HEK293 (cell line): ENCODE data around the gene DNAJB7.

Experiments
- CTCF ChIA-PET: fragments of 350-600 bp; formaldehyde crosslinking; extraction: SDS; loops from one replicate; lab custom pipeline; 2021; ENCODE audit warnings: antibody characterized with exemption; lab: Yijun Ruan, JAX
- POLR2A ChIA-PET: fragments of 300-600 bp; formaldehyde crosslinking; extraction: SDS; loops from one replicate; lab custom pipeline; 2020; ENCODE audit warnings: antibody characterized with exemption, inconsistent platforms; lab: Yijun Ruan, JAX
- H3K27ac ChIP-seq: fragments of 200-500 bp; sonication (Bioruptor generic); 2 replicates; pipeline ENCODE4 v1.5.1; 2014; ENCODE audit warnings: low read depth, low read length, control low read depth, inconsistent platforms; ENCODE audit errors: extremely low read depth
- H3K36me3 ChIP-seq, 2 experiments: fragments of 200-500 bp in 1 of 2; sonication (Bioruptor generic) in 1 of 2; 1 replicate in 1 of 2; 2 replicates in 1 of 2; pipeline ENCODE4 v1.5.1; 2014 to 2017; ENCODE audit warnings: inconsistent platforms in 2 of 2, low read length in 2 of 2; ENCODE audit not compliant: control insufficient read depth in 2 of 2, insufficient read depth in 1 of 2
- H3K4me1 ChIP-seq: fragments of 200-500 bp; sonication (Bioruptor generic); 2 replicates; pipeline ENCODE4 v1.5.1; 2014; ENCODE audit warnings: mild to moderate bottlenecking, low read length, inconsistent platforms; ENCODE audit not compliant: control insufficient read depth, insufficient read depth
- H3K4me3 ChIP-seq: 2 replicates; pipeline ENCODE4 v1.5.1; 2011; ENCODE audit warnings: low read depth, mild to moderate bottlenecking, control low read depth, low read length, moderate library complexity
- H3K9me3 ChIP-seq: fragments of 200-500 bp; sonication (Bioruptor generic); 2 replicates; pipeline ENCODE4 v1.5.1; 2014; ENCODE audit warnings: low read depth, low read length, inconsistent platforms; ENCODE audit not compliant: control insufficient read depth, insufficient read depth
- HOXD13 ChIP-seq: sonication (generic); formaldehyde crosslinking; IDR thresholded peaks from 2 replicates; pipeline ENCODE4 v1.8.0; 2022; ENCODE audit warnings: missing genetic modification reagents, borderline replicate concordance
- TCF7L2 ChIP-seq: IDR thresholded peaks from 2 replicates; pipeline ENCODE4 v1.6.1; 2011; ENCODE audit warnings: low read depth, mild to moderate bottlenecking, inconsistent platforms, low read length, moderate library complexity, borderline replicate concordance
- ZNF280C ChIP-seq: fragments of 450-650 bp; formaldehyde crosslinking; IDR thresholded peaks from 2 replicates; pipeline ENCODE4 v1.5.1; 2016; ENCODE audit warnings: missing biosample characterization, missing genetic modification characterization
- ZNF501 ChIP-seq: fragments of 450-650 bp; formaldehyde crosslinking; IDR thresholded peaks from 2 replicates; pipeline ENCODE4 v1.5.1; 2016; ENCODE audit warnings: missing biosample characterization, missing genetic modification characterization
- ZNF571 ChIP-seq: fragments of 450-650 bp; formaldehyde crosslinking; IDR thresholded peaks from 2 replicates; pipeline ENCODE4 v1.5.0; 2017; ENCODE audit warnings: missing biosample characterization, missing genetic modification characterization
- ZNF660 ChIP-seq: fragments of 450-650 bp; IDR thresholded peaks from 2 replicates; pipeline ENCODE4 v1.5.1; 2018; ENCODE audit warnings: missing biosample characterization, mild to moderate bottlenecking, missing genetic modification characterization
- ZNF670 ChIP-seq: fragments of 450-650 bp; formaldehyde crosslinking; IDR thresholded peaks from 2 replicates; pipeline ENCODE4 v1.5.1; 2016; ENCODE audit warnings: missing biosample characterization, missing genetic modification characterization, low read depth
- ZSCAN5A ChIP-seq: fragments of 450-650 bp; formaldehyde crosslinking; IDR thresholded peaks from 2 replicates; pipeline ENCODE4 v1.5.1; 2016; ENCODE audit warnings: missing biosample characterization, missing genetic modification characterization

Gene DNAJB7

GRCh38 chr22:40813912-40814315 lies 48.0 kb downstream of the DNAJB7 start:
- H3K4me1 ChIP-seq, result peaks cover 3% of the 10 kb centered on the region; the same call in 1 of the 2 replicates
- H3K9me3 ChIP-seq, result no peaks in the 10 kb centered on the region
- no peak overlapping the region for H3K4me3 ChIP-seq
- POLR2A ChIA-PET, result no interaction called here
- CTCF ChIA-PET, result interaction anchor here (0.6 kb wide), 2 partner anchors 62 to 355 kb away, joined by 3 to 4 read pairs; no protein-coding TSS in a partner anchor
- H3K36me3 ChIP-seq, result peaks cover 3 to 14% of the 10 kb centered on the region in 2 experiments; a peak in 2 of 3 replicates
- H3K27ac ChIP-seq, result no peak overlapping the region
- no peak for TF ChIP-seq HOXD13
- TF ChIP-seq ZNF670 (tag by site-specific recombination), result no peak
- no peak for TF ChIP-seq ZSCAN5A
- no peak for TF ChIP-seq TCF7L2
- no peak for TF ChIP-seq ZNF280C (tag by site-specific recombination)
- TF ChIP-seq ZNF660 (tag by site-specific recombination), result no peak
- TF ChIP-seq ZNF571 (tag by site-specific recombination), result no peak
- TF ChIP-seq ZNF501 (tag by site-specific recombination), result no peak
